NCI-H2107 treated with DMSO at 0.1 percent for 48 hours (cell line): ENCODE measurements around the gene AHNAK2.

Experiments
- DNase-seq: peaks from one replicate; lab custom pipeline; 2025; ENCODE audit not compliant: unreplicated experiment; lab: John Stamatoyannopoulos, UW

The AHNAK2 gene

DNA sequence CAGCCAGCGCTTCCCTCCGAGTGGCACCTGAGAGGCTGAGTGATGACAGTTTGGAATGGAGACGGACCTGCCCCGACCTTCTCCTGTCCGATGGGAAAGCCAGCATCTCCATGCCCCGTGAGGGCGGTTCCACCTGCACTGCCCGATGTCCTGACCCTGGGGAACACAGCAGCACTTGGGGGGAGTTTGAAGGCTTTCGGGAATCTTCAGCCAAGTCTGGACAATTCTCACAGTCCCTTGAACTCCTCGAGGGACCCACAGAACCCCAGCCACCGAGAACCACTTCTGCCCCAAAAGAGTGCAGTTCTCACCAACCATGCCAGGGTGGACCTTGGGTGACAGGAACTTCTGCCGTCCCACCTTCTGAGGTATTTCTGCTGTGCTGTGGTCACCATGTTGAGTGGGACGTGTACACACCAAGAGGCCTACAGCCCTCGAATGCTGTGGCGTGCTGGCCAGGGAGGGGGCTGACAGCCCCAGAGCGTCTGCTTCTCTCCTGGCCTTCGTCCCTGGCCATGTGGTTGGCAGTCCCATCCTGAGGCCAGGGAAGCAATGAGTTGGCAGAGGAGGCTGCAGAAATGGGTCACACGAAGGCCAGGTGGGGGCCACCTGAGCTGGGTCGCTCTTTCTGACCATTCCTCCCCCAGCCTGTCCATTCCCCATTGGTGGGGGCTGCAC is 8.5 kb upstream of the AHNAK2 start:
- no peak for DNase-seq

DNA sequence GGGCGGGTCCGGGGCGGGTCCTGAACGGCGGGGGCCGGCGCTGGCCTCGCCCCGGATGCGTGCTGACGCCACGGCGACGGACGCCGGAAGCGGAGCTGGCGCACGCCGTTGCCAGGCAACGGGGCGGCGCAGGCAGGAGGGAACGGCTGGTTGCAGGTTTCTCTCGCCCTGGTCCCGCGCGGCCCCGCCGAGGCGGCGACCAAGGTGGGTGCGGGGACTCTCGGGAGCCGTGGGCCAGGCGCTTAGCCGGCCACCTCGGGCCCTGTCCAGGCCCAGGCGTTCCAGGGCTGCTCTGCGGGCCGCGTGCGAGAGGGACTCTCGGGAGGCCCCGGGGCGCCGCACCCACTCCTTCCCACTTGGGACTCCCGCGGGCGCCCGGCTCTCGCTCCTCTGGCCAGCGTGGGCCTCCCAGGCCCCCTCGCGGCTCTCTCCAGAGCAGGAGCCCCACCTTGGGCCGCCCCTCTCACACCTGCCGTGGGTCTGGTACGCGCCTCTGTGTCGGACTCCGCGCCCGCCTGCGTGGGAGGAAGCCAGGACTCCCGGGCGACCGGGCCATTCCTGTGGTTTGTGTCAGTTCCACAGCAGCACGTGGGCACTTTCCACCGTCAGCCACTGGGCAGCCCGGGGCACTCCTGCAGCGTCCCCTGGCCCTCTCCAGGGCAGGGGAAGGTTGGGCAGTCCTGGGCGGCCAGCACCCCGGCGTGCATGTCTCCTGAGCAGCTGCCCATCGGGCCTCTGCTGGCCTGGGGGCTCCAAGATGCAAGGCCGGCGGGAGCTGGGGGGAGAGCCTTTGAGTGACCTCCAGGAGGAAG is 7.7 kb upstream of the AHNAK2 start, which contains the start of gene CLBA1:
Gene CLBA1 (plus strand): TSS at position 114 of the 812 bp plus-strand sequence. CDS start 644 bp downstream, at position 758.
- peak; percentile 67 for DNase-seq

DNA sequence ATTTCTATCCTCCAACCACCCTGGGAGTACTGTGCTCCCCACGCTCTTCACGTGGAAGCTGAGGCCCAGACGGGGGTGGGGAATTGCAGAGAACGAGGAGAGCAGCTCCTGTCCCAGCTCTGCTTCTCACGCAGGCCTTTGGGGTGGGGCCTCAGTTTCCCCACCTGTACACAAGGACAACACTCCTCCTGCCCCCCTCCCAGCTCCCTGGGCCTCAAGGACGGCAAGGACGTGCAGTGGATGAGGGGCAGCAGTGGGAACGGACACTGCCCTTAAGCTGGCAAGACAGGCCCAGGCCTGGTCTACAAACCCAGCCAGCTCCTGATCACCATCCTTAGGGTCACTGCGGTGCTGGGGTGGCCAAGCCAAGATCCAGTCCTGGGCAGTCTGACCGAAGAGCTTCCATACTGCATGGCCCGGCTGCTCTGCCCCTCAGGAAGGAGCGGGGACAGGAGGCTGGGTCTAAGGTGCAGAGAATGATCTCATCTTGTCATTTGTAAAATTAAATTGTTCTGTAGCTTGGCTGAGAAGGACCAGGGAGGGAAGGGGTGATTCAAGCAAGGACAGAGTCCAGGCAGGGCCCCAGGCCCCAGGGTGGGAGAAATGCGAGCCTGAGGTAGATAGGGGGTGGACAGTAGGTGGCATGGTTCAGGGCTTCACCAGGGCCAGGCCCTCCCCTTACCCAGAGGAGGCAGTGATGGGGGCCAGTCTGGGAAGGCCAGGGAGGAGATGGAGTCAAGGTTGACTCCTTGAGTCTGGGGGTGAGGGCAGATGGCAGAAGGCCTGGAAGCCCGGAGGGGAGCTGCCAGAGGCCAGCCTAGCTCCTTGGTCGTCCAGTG is 6.1 kb upstream of the AHNAK2 start:
- DNase-seq = no peak

DNA sequence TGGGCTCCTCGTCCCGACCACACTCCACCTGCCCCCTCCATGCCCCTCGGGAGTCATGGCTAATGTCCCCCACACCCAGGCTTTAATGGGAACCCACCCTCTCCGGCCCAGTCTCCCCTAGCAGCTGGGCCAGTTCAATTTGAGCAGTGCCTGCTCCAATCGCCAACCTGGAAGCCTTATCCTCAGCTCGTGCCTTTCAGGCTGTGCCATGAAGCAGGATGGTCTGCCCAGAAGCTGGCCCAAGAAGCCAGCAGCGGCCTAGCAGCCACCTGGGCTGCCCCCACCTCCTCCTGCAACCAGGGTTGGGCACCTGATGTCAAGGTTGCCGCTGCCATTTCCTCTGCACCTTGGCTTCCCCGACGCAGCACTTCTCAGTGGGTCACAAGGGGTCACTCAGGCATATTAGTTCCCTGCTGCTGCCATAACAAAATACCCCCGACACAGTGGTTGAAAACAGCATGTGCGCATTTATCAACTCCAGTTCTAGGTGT is 5.1 kb upstream of the AHNAK2 start:
- DNase-seq = no peak

DNA sequence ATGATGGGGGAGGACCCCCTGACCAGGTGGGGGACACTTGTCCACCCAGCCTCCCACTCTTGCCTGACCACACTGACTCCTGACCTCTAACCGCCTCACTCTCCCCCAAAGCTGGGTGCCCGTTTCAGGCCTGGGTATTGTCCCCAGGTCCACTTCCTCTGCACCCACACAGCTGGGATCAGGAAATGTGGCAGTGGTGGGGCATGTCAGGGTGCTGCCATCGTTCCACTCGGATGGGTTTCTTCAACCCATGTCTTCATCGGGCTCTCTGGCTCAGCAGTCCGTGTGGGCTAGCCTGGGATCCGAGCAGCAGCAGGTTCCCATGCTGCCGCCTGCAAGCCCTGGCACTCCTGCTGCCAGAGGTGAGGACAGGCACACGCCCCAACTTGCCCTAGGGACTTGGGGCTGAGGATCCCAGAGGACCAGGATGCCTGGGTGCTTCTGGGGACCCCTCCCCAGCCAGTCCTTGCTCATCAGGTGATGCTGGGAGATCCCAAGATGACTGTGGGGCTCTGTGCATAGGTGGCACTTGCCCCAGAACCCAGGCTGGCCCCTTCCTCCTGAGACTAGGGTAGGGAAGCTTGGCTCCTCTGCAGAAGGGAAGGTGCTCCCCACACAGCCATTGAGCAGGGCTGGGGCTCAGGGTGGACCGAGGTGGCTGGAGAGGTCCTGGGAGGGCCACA is 4.5 kb upstream of the AHNAK2 start:
- no peak for DNase-seq

DNA sequence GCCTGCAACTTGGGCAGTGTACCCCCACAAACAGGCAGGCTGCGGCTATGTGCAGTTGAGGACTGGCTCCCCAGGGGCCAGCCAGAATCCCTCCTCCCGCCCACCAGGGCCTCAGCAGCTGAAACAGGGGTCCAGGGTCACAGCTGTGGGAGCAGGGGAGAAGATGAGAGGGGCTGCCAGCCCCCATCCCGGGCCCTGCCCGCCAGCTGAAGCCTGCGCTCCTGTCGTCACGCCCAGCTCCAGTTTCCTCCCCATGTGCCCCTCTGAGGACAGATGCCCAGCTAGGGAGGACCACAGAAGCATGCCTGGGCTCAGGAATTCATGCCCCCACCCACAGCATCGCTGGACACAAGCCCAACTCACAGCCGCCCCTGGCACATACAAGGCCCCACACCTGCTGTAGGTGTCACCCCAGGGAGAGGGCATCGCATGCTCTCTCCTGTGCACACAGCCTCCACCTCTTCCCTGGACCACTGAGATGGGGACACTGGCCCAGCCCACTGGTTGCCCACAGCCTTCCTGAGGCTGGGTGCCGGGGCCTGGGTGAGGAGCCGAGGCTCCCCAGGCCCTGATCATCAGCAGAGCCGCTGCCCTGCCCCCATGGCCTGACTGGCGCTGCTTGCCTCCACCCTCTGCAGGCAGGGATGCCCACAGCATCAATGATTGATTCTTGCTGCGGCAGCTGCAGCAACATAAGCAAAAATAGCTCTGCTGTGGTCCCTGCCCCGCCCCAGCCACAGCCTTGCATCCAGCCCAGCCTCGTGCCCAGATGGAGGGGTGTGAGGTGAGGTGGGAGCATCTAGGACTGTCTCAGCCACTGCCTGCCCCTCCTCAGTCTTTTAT is 3.7 kb upstream of the AHNAK2 start:
- DNase-seq = no peak

DNA sequence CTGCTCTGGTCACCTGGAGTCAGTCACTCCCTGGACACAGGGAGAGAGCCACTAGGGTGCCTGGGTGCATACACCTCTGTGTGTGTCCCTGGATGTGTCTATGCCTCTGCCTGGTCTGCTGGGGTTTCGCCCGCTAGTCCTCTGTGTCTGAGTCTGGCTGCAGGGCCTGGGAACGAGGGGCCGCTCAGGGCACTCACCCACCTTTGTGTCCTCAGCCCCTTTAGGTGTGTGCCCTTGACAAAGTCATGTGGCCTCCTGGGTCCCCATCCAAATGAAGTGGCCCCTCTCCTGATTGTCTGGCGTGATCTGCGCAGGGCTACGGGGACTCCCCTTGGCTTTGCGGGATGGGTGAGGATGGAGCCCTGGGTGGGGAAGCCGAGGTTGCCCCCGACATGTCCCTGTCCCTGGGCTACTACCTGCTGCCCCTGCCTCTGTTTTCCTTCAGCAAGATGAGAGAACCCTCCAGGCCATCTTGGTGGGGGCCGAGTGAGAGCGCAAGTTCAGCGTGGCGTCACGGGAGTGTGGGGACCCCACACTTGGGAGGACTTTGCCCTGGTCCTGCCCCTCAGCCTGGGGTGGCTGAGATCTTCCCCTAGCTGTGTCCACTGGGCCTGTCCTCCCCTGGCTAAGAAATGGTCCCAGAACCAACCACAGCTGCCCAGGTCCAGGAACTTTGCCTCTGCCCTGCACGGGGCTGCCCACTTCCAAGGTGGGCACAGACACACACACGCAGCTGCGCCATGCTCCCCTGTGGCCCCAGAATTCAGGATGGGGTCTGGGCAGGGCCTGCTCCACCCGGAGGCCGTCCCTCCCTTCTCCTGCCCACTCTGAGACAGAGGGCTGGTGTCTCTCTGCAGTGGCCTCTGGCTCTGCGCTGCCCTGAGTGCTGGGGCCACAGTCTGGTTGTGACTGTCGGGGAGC is 2.7 kb upstream of the AHNAK2 start:
- no peak for DNase-seq

DNA sequence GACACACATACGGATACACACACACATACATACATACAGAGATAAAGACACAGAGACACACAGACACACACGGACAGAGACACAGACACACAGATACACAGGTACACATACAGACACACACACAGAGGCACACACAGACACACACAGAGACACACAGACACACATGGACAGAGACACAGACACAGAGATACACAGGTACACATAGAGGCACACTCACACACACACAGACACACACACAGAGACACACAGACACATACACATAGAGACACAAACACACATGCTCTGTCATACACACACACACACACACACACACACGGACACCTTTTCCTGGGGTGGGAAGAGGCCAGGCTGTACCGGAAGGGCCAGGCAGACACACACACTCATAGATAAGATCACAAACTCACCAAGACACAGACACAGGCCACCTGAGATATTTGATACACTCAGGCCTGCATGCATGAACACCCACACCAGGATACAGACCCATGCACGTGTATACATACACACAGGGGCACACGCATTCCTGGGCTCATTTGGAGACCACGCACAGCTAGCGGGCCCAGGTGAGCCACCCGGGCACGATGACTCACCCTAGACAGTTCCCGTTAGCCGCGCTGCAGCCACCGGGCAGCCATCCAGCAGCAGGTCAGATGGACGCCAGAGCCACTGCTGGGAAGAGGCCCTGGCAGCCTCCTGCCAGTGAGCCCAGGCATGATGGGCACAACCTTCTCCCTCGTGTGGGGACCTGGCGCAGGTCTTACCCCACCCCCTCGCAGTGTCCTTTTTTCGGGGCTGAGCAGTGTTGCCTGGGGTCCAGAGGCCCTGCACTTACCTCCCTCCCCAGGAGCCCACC is 1.8 kb upstream of the AHNAK2 start:
- DNase-seq = no peak

DNA sequence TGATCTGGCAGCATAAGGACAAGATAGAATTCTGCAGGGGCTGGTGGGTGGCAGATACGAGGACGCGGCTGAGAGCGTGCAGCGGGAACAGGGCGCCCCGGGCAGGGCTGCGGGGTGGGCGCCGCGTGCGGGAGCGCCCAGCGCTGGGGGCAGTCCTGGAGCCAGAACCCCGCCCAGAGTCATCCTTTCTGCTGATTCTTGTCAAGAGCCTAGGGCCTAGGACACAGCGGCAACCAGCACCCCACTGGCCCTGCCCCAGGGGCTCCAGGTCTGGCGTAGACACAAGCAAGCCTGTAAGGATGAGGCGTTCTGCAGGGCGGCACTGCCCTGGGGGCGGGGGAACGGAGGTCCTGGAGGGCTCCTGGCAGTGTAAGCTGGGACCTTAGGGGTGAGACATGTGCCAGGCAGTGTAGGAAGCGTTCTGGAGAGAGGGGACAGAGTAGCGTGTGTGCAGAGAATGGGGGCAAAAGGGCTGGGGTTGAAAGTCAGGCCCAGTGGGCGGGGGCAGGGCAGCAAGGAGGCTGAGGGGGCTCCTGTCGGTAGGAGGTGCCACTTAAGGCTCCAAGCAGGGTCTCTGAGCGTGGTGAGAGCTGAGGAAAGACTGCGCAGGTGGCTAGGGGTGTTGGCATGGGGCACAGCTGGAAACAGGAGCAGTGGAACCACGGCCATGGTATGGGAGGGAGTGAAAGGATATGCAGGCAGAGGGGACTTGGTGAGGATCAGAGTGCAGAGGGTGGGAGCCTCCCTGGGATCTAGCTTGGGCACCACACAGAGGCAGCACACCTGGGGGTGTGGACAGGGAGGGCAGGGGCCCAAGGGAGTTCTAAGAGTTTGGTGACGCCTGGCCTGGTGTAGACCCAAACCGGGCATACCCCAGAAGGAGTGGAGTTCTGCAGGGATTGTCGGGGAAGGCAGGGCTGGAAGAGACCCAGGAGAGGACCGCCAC is 845 bp upstream of the AHNAK2 start:
- no peak for DNase-seq

DNA sequence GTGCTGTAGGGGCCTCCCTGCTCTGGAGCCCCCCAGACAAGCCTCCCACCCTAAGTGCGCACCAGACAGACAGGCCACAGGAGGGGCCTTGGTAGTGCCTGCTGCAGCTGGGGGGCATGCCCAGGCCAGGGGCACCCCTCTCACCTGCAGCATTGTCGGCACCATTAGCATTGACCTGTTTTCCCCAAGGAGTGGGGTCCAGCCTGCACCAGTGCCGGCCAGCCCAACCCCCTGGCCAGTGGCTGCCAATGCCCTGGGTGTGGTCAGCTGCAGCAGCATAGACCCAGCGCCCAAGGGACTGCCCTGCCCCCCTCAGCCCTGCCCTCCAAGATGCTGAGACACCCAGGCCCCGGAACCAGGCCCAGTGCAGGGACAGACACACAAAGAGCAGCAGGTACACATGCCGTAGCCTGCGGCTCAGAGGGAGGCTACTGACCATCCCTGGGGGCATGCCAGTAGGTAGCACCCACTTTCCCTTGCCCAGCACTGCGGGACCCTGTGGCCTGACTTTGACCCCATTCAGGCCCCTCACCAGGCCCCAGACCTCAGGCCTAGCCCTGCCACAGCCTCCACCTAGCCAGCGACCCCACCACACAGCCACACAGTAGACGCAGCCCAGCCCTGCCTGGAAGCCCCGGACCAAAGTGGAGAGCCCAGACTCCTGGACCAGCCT is 1.0 kb downstream of the AHNAK2 start:
- DNase-seq = no peak

DNA sequence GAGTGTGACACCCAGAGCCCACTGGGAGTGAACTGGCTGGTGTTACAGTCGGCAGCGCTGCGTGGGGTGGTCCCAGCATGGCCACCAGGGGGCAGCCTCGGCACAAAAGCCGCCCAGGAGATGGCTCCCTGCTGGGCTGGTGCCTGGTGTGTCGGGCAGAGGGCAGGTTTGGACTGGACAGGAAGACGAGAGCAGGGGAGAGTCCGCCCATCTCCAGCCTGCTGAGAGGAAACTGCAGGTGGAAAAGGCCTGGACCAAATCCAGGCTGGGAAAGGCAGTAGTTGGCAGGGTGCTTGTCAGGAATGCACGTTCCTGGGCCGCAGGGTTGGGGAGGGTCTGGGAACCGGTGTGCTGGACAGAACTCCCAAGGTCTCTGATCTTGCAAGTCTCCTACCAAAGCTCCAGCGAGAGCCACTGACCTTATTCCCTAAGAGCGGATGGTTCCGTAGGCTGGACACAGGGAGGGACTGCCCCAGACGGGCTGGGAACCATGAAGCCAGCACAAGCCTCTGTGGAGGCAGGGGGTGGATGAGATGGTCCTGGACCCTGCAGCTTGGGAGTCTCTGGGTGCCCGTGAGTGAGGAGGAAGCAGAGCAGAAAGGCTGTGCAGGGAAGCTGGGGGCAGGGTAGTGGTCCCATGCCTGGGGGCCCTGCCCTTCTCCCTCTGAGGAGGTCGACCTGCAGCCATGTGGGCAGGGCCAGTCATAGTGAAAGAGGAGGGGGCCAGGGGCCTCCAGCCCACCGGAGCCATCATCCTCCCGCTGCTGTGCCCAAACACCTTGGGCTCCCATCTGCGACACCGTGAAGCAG is 1.8 kb downstream of the AHNAK2 start:
- peak; percentile 31 for DNase-seq

DNA sequence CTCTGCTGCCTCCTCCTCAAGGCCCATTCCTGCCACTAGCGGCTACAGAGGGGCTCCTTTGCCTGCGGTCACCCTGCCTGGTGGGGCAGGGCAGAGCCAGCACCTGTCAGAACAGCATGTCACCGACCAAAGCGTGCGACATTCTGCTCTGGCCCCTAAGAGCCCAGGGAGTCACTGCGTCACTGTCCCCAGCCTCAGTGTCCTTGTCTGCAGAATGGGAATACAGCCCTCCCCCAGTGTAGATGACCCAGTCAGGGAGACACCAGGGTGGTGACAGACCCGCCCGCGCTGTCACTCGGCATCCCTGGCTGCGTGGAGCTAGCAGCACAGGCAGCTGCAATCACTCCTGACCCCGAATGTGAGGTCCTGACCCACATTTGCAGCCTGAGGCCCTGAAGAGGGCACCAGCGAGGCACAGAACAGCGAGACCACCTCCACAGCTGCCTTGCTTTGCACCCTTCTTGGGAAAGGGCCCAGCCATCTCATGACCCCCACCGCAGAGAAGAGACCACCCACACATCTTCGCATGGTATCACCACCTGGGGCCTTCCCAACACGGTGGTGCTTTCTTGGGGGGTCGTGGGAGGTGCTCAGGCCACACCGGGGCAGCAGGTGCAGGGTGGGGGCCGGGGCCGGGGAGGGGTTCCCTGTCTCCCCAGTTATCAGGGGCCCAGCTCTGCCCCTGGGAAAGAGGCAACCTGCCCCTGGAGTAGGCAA is 2.5 kb downstream of the AHNAK2 start:
- no peak for DNase-seq

DNA sequence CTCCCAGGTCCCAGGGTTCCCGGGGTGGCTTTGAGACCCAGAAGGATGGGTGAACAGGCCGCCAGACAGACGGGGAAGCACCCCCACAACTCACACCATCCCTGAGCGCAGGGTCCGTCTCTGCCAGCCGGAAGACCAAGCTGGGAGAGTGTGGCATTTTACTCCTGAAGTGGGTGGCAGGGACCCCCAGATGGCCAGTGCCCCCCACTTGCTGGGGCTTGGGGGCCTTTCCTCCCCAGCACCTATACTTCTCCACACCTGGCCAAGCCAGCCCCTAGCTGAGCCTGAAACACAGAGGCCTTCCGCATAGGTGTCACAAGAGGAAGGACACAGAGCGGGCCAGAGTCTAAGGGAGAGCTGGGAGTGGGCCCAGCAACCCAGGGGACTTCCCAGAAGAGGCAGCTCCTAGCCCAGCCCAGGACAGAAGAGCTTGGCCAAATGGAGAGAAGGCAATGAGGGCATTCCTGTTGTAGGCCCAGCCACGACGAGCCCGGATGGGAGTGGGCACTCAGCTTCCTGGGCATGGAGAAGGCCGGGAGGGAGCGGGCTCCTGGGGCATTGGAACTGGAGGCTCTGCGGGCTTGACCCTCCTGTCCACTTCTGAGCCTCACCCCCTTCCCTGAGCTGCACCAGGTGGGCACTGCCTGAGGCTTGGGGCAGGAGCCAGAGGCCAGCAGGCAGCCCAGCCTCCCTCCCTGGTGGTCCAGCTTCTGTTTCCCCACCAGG is 3.3 kb downstream of the AHNAK2 start:
- no peak for DNase-seq

DNA sequence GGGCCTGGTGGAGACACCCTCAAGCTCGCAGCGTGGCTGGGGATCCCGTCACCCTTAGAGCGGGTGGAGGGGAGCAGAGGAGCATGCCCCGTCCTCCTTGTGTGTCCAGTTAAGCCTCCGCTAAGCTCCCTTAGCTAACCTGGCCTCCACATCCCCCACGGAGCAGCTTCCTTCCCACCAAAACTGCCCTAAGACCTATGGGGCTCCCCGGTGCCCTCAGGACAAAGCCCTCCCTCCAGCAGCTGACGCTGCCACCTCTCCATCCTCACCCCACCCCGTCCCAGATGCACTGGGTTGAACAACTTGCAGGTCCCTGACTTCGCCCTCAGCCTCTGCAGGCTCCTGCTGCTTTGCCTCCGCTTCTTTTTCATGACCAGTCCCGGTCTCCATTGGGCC is 4.0 kb downstream of the AHNAK2 start:
- no peak for DNase-seq
